OCI-LY7 (cell line): Measurements from ENCODE around the gene BMI1. TPM values are rescaled to one million over a fixed set of nuclear protein-coding genes. Genes with fewer than 3 reads are reported as not detected.

ENCODE experiments used
- BruUV-seq: library from RNA; stranded (reverse); fragments of 400-500 nt; replicated peaks from 2 replicates; lab custom pipeline; 2021; lab: Mats Ljungman, UMichigan
- CTCF ChIA-PET: fragments of 300-600 bp; sonication (Branson Sonifier 250); formaldehyde crosslinking; loops from one replicate; lab custom pipeline; 2022; ENCODE audit warnings: antibody characterized with exemption; ENCODE audit not compliant: unreplicated experiment; lab: Charles Lee
- POLR2A ChIA-PET: fragments of 300-600 bp; sonication (Branson Sonifier 250); formaldehyde crosslinking; loops from one replicate; lab custom pipeline; 2022; ENCODE audit warnings: antibody characterized with exemption; lab: Charles Lee
- DNase-seq: peaks from one replicate; pipeline ENCODE4 v3.0.0-alpha.2; 2015; ENCODE audit warnings: low spot score
- H2AFZ ChIP-seq: fragments of 200-600 bp; sonication (generic), shearing (Covaris generic); 2 replicates; pipeline ENCODE4 v1.6.1; 2014; ENCODE audit warnings: mild to moderate bottlenecking, antibody characterized with exemption, low read length, moderate library complexity
- H3K27ac ChIP-seq: fragments of 200-600 bp; sonication (generic); 2 replicates; pipeline ENCODE4 v1.5.1; 2014; ENCODE audit warnings: mixed run types, low read depth, mild to moderate bottlenecking, moderate library complexity, low read length, inconsistent platforms; ENCODE audit not compliant: poor library complexity, severe bottlenecking
- H3K36me3 ChIP-seq: fragments of 200-600 bp; sonication (generic); 2 replicates; pipeline ENCODE4 v1.6.1; 2014; ENCODE audit warnings: mild to moderate bottlenecking, antibody characterized with exemption, low read length, moderate library complexity, mixed read lengths; ENCODE audit not compliant: insufficient read depth
- H3K4me1 ChIP-seq: fragments of 200-600 bp; sonication (generic); 2 replicates; pipeline ENCODE4 v1.5.1; 2014; ENCODE audit warnings: mild to moderate bottlenecking, low read length; ENCODE audit not compliant: insufficient read depth, poor library complexity, severe bottlenecking
- H3K4me2 ChIP-seq: fragments of 200-600 bp; sonication (generic); 2 replicates; pipeline ENCODE4 v1.6.1; 2014; ENCODE audit warnings: mild to moderate bottlenecking, low read length
- H3K4me3 ChIP-seq: fragments of 200-600 bp; sonication (generic); 2 replicates; pipeline ENCODE4 v1.5.1; 2014; ENCODE audit warnings: mild to moderate bottlenecking, low read depth, low read length; ENCODE audit not compliant: poor library complexity, severe bottlenecking
- H3K79me2 ChIP-seq: fragments of 200-600 bp; sonication (generic); 2 replicates; pipeline ENCODE4 v1.6.1; 2016; ENCODE audit warnings: low read depth, mild to moderate bottlenecking, low read length, moderate library complexity, mixed read lengths; ENCODE audit not compliant: insufficient read depth
- H3K9me2 ChIP-seq: fragments of 200-600 bp; sonication (generic); 2 replicates; pipeline ENCODE4 v1.6.1; 2016; ENCODE audit warnings: mild to moderate bottlenecking, low read length, mixed read lengths; ENCODE audit not compliant: insufficient read depth
- H3K9me3 ChIP-seq: fragments of 200-600 bp; sonication (generic); 2 replicates; pipeline ENCODE4 v1.6.1; 2014; ENCODE audit warnings: mild to moderate bottlenecking, mixed run types, low read length, mixed read lengths
- H4K20me1 ChIP-seq: fragments of 200-600 bp; sonication (generic); 2 replicates; pipeline ENCODE4 v1.6.1; 2014; ENCODE audit warnings: mild to moderate bottlenecking, antibody characterized with exemption, low read length, moderate library complexity, mixed read lengths; ENCODE audit not compliant: insufficient read depth
- EZH2phosphoT487 ChIP-seq: fragments of 200-600 bp; sonication (generic); IDR thresholded peaks from 2 replicates; pipeline ENCODE4 v1.6.1; 2018; ENCODE audit warnings: low read depth, borderline replicate concordance, mild to moderate bottlenecking, mixed run types, antibody characterized with exemption, low read length, moderate library complexity, mixed read lengths
- intact Hi-C: fragments of 100-400 bp; cut with micrococcal nuclease; formaldehyde crosslinking; loops from one replicate; pipeline ENCODE4 v1.10.0; 2022; ENCODE audit not compliant: unreplicated experiment
- total RNA-seq, 2 experiments: library from RNA; depleted of rRNA in 1 of 2; stranded (reverse); fragments of >200 nt in 1 of 2; shearing (Covaris generic) in 1 of 2; gene quantifications; 2 replicates each; pipeline ENCODE4 v1.2.3, GENCODE V29; 2014 to 2022
- TF ChIP-seq, protein P1 (sequence below): fragments of 200-600 bp; sonication (generic); conservative IDR thresholded peaks from 2 replicates; pipeline ENCODE4 v1.5.1; 2014; ENCODE audit warnings: mild to moderate bottlenecking, antibody characterized with exemption, low read length, moderate library complexity, mixed read lengths

The BMI1 gene
- total RNA-seq, 2 experiments from 2014 or later = 7.4 to 17.8 TPM

DNA sequence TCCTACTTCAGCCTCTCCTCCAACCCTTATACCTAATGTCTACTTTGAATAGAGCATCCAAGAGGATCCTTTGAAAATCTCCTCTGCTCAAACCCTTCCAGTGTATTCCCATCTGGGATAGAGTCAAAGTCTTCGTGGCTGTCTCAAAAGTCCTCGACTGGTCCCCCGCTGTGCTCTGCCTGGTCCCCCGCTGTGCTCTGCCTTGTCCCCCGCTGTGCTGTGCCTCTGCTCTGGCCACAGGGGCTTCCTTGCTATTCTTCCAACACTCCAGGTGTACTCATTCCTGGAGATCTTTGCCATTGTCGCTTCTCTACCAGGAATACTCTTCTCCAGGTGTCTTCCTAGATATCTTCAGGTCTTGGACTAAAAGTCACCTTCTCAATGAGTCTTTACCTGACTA lies 40.8 kb upstream of the BMI1 start:
- no peak for DNase-seq
- H2AFZ ChIP-seq = no peak overlapping the region
- H3K4me1 ChIP-seq = no peaks in the 10 kb centered on the region
- H3K79me2 ChIP-seq = no peaks in the 10 kb centered on the region
- no peak overlapping the region for H3K4me2 ChIP-seq
- H3K9me2 ChIP-seq = no peaks in the 10 kb centered on the region
- no TSS peak for BruUV-seq
- TF ChIP-seq, protein P1, sequence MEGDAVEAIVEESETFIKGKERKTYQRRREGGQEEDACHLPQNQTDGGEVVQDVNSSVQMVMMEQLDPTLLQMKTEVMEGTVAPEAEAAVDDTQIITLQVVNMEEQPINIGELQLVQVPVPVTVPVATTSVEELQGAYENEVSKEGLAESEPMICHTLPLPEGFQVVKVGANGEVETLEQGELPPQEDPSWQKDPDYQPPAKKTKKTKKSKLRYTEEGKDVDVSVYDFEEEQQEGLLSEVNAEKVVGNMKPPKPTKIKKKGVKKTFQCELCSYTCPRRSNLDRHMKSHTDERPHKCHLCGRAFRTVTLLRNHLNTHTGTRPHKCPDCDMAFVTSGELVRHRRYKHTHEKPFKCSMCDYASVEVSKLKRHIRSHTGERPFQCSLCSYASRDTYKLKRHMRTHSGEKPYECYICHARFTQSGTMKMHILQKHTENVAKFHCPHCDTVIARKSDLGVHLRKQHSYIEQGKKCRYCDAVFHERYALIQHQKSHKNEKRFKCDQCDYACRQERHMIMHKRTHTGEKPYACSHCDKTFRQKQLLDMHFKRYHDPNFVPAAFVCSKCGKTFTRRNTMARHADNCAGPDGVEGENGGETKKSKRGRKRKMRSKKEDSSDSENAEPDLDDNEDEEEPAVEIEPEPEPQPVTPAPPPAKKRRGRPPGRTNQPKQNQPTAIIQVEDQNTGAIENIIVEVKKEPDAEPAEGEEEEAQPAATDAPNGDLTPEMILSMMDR = no peak
- no peak for TF ChIP-seq EZH2phosphoT487
- no peak overlapping the region for H3K4me3 ChIP-seq
- no peak overlapping the region for H3K27ac ChIP-seq
- ChIA-PET CTCF (no interaction called here), POLR2A (interaction anchor here (1.4 kb wide), 1 partner anchor 10 kb away, joined by 5 read pairs; no protein-coding TSS in a partner anchor)
- no peaks in the 10 kb centered on the region for H3K9me3 ChIP-seq
- intact Hi-C loops = no loop called here
- no peaks in the 10 kb centered on the region for H4K20me1 ChIP-seq
- no peaks in the 10 kb centered on the region for H3K36me3 ChIP-seq

DNA sequence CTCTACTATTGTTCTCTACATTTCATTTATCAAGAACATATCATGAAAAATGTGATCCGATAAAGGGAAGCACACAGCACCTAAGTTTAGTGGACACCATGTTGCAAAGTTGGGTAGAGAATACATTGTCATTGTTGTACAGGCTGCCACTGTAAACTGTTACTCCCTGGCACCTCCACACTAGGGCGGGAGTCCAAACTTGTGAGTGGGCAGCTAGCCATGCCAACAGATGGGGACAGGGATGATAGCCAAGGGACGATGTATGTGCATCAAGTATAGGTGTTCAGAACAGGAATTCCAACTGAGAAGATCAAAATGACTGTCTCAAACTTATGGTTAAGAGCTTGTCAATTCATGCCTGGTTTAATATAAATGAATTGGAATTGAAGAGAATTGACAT lies 35.8 kb upstream of the BMI1 start:
- H3K9me2 ChIP-seq = no peaks in the 10 kb centered on the region
- BruUV-seq = no TSS peak
- H3K36me3 ChIP-seq = no peaks in the 10 kb centered on the region
- intact Hi-C loops = no loop called here
- H4K20me1 ChIP-seq = no peaks in the 10 kb centered on the region
- DNase-seq = no peak
- POLR2A ChIA-PET = interaction anchor here (1.1 to 1.2 kb wide), 2 partner anchors 14 to 124 kb away, joined by 3 read pairs; no protein-coding TSS in a partner anchor
- H3K4me1 ChIP-seq = no peaks in the 10 kb centered on the region
- TF ChIP-seq, protein P1 = no peak
- TF ChIP-seq EZH2phosphoT487 = no peak
- H3K4me2 ChIP-seq = no peak overlapping the region
- no peaks in the 10 kb centered on the region for H3K9me3 ChIP-seq
- CTCF ChIA-PET = no interaction called here
- no peaks in the 10 kb centered on the region for H3K79me2 ChIP-seq
- no peak overlapping the region for H2AFZ ChIP-seq
- no peak overlapping the region for H3K4me3 ChIP-seq
- no peak overlapping the region for H3K27ac ChIP-seq

DNA sequence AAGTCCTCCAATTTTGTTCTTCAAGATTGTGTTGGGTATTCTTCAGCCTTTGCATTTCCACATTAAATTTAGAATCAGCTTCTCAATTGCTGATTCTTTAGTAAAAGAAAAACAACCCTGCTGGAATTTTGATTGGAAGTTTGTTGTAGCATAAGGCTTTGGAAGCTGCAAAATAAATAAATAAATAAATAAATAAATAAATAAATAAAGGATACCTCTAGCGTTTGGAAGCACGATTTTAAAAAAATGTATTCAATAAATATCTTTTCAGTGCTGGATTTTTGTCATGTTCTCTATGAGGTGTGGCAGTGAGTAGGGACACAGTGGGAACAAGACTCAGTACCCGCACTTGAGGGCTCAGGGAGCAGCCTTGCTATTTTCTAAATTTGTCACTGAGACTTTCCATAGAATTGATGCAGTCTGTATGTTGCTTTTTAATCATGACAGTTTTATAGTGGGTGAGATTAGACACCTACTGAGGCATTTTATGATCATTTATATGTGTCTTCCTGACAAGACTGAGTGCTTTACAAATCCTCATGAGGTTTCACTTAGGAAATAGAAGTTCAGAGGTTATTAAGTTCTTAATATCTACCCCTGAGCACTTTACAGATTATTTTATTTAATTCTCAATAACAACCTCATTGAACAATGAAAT lies 27.0 kb upstream of the BMI1 start:
- H3K36me3 ChIP-seq = no peaks in the 10 kb centered on the region
- no peak for TF ChIP-seq EZH2phosphoT487
- TF ChIP-seq, protein P1 = no peak
- H3K4me1 ChIP-seq = no peaks in the 10 kb centered on the region
- no peaks in the 10 kb centered on the region for H3K9me3 ChIP-seq
- H3K27ac ChIP-seq = no peak overlapping the region
- no peaks in the 10 kb centered on the region for H4K20me1 ChIP-seq
- no peak overlapping the region for H3K4me3 ChIP-seq
- intact Hi-C loops = no loop called here
- no peaks in the 10 kb centered on the region for H3K9me2 ChIP-seq
- BruUV-seq = no TSS peak
- ChIA-PET POLR2A (interaction anchor here (0.6 kb wide), 2 partner anchors 10 to 24 kb away, joined by 3 to 5 read pairs; no protein-coding TSS in a partner anchor), CTCF (no interaction called here)
- DNase-seq = no peak
- no peaks in the 10 kb centered on the region for H3K79me2 ChIP-seq
- no peak overlapping the region for H3K4me2 ChIP-seq
- H2AFZ ChIP-seq = no peak overlapping the region
